22Rv1 (cell line): Measurements from ENCODE around the gene SMIM22.

Source experiments
- H3K27ac ChIP-seq: fragments of 450-650 bp; 2 replicates; pipeline ENCODE4 v1.5.1; 2017
- CTCF ChIP-seq: fragments of 450-650 bp; IDR thresholded peaks from 2 replicates; pipeline ENCODE4 v1.5.1; 2017; ENCODE audit warnings: mild to moderate bottlenecking
- ZFX ChIP-seq: fragments of 450-650 bp; IDR thresholded peaks from 2 replicates; pipeline ENCODE4 v1.6.1; 2017; ENCODE audit warnings: antibody characterized with exemption, borderline replicate concordance

The SMIM22 gene

DNA sequence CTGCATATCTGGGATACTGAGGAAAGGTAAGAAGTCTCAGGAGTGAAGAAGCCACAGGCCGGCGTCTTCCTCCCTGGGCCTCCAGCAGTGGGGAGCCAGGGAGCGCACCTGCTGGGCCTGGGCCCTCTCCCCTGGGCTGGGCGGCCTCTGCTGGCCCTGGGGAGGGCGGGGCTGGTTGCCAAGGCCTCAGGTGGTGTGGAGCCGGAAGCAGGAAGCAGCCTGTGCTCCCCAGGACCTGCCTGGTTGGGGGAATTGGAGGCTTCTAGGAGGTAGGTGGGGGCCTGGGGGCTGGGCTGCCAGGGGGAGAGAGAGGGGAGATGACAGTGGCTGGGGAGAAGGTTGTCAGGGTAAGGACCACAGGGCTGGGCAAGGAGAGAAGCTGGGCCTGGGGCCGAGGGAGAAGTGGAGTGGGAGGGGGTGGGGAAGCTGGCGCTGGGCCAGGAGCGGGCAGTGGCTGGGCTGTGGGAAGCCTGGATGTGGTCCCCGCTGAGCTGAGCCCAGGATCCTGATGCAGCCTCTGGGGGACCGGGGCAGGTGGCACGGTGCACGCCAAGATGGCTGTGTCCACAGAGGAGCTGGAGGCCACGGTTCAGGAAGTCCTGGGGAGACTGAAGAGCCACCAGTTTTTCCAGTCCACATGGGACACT, at the start of gene SMIM22:
Gene SMIM22 (plus strand): TSS at position 189 of the 647 bp plus-strand sequence. CDS start 366 bp downstream, at position 555.
- TF ChIP-seq ZFX (no peak), CTCF (no peak)
- no peak within 1 kb of the TSS for H3K27ac ChIP-seq

- no peak for TF ChIP-seq ZFX
- TF ChIP-seq CTCF, result no peak
Observed at GRCh38 chr16:4746215-4746614, 49.0 kb upstream of the SMIM22 start.

DNA sequence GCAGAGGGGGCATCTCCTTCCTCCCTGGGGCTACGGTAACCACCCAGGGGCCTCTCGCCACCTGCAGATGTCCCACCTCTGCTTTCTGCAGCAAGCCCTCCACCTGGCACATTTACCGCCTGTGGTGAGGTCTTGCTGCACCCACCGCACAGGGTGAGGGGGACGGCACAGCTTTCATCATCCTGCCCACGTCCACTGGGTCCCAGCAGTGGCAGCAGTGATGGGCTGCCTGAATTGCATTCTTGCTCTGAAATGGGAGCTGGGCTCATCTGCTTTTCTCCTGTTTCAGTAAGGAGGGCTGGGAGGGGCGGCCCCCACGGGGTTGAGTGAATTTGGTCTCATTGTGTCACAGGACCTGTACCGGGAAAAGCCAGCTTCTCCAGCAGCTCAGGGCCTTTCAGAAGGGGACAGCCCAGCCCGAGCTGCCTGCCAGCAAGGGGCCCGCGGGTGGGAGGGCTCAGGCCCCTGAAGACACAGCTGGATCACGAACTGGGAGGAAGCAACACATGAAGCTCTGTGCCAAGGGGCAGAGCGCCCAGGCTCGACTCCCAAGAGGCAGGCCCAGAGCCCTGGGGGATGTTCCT, 48.1 kb upstream of the SMIM22 start:
- no peak for TF ChIP-seq ZFX
- no peak for TF ChIP-seq CTCF
- no peak overlapping the region for H3K27ac ChIP-seq

More at GRCh38 chr16:4746215-4746614, 49.0 kb upstream of the SMIM22 start:
- H3K27ac ChIP-seq, result no peak overlapping the region

GRCh38 chr16:4747906-4748681, 47.1 kb upstream of the SMIM22 start:
- TF ChIP-seq CTCF, result no peak
- TF ChIP-seq ZFX, result no peak
- no peak overlapping the region for H3K27ac ChIP-seq

DNA sequence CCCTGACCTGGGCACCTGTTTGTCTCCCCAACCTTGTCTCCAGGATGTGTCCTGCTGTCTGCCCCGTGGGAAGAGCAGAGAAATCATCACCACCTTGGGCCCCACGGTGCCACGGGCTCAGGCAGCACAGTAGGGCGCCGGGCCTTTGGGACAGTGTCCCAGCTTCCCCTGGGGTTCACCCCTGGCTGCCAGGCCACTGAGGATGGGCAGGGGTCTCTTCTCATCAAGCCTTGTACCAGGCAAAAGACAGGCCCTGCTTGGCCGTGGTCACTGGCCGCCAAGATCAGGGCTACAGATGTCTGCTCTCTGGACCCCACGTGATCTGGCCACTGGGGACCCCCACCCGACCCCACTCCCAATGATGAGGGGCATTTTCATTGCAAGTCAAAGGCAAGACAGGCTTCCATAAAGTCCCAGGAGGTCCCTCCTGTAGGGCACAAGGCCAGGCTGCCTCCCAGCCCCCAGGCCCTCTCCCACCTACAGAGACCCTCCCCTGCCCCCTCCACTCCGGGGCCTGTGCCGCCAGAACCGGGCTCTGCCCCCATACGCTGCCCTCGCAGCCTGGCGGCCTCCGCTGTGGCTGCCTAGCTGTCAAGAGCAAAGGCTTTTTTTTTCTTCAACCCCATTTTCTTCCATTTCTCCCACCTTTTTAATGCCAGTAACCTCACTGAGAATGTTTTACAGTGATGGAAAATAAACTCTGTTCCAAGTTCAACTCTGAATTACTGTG, 46.3 kb upstream of the SMIM22 start:
- TF ChIP-seq CTCF, result no peak
- TF ChIP-seq ZFX, result no peak
- H3K27ac ChIP-seq, result no peak overlapping the region

DNA sequence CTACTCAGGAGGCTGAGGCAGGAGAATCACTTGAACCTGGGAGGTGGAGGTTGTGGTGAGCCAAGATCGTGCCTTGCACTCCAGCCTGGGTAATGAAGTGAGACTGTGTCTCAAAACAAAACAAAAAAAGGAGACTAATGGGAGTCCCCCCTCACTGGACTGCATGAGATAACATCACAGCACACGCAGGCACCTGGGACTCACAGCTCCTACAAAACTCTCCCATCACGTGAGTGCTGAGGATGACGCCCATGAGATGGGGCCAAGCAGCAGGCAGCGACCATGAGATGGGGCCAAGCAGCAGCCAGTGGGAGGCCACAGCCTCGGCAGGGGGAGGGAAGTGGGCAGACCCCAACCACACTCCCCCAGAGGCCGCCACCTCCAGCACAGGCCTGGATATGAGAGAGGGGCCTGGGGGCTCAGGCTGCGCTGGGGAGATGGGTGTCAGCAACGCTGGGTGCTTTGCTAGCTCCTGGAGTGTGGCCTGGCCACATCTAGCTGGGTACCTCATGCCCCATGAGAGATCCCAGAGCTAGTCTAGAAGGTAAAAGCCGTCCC, 45.4 kb upstream of the SMIM22 start:
- H3K27ac ChIP-seq, result no peak overlapping the region
- no peak for TF ChIP-seq CTCF
- no peak for TF ChIP-seq ZFX
